ENCODE data around the gene WDR90.

- TF ChIP-seq PATZ1 (tag by site-specific recombination; IDR thresholded peaks at IDR 0.05) (no peak), CTCF (tag by site-specific recombination; IDR thresholded peaks at IDR 0.05) (no peak), ZNF202 (tag by site-specific recombination; IDR thresholded peaks at IDR 0.05; ENCODE audit: borderline replicate concordance) (no peak), ZNF223 (tag by site-specific recombination; IDR thresholded peaks at IDR 0.05) (no peak), ZNF280D (tag by site-specific recombination; IDR thresholded peaks at IDR 0.05) (no peak), MZF1 (tag by site-specific recombination; IDR thresholded peaks at IDR 0.05; ENCODE audit: borderline replicate concordance) (no peak), PRDM10 (tag by site-specific recombination; IDR thresholded peaks at IDR 0.05) (no peak), YY2 (tag by site-specific recombination; IDR thresholded peaks at IDR 0.05) (no peak), ZNF16 (tag by site-specific recombination; IDR thresholded peaks at IDR 0.05; ENCODE audit: low read depth) (no peak), ZNF548 (tag by site-specific recombination; IDR thresholded peaks at IDR 0.05) (no peak), SCRT1 (tag by site-specific recombination; IDR thresholded peaks at IDR 0.05; ENCODE audit: borderline replicate concordance) (no peak), ZNF518A (tag by site-specific recombination; conservative IDR thresholded peaks at IDR 0.05; ENCODE audit: low read depth) (no peak), FEZF1 (tag by site-specific recombination; IDR thresholded peaks at IDR 0.05) (no peak), PBX3 (CRISPR knock-in tag; IDR thresholded peaks at IDR 0.05) (no peak)
These were observed 19.3 kb upstream of the WDR90 start for GRCh38 chr16:629833-630248.

Data from HEK293 (cell line).